HG03432 (cell line): Measurements from ENCODE around the gene LRP1B.
A peak's percentile ranks its signal among the peaks of the same experiment; 100 is the strongest.

ENCODE experiments used
- ATAC-seq: cut with Tn5 transposase; IDR thresholded peaks from one replicate; pipeline ENCODE4 v1.9.1; 2021; ENCODE audit warnings: mild to moderate bottlenecking, moderate library complexity; ENCODE audit not compliant: unreplicated experiment

Gene LRP1B

GRCh38 chr2:140880573-140880972 lies 1250.2 kb downstream of the LRP1B start:
- no peak for ATAC-seq

- ATAC-seq, result no peak
Observed at GRCh38 chr2:140876015-140876414, 1254.8 kb downstream of the LRP1B start.

GRCh38 chr2:140873915-140874531 lies 1256.8 kb downstream of the LRP1B start:
- no peak for ATAC-seq

GRCh38 chr2:140869925-140870324 lies 1260.9 kb downstream of the LRP1B start:
- no peak for ATAC-seq

- ATAC-seq, result no peak
Observed at GRCh38 chr2:140869107-140869506, 1261.7 kb downstream of the LRP1B start.

- ATAC-seq, result no peak
Observed at GRCh38 chr2:140865837-140866236, 1265.0 kb downstream of the LRP1B start.

- ATAC-seq, result peak; percentile 86
Observed at GRCh38 chr2:140863713-140864112, 1267.1 kb downstream of the LRP1B start.

- ATAC-seq, result no peak
Observed at GRCh38 chr2:140862181-140862580, 1268.6 kb downstream of the LRP1B start.

- no peak for ATAC-seq
Observed at GRCh38 chr2:140861666-140862065, 1269.2 kb downstream of the LRP1B start.

GRCh38 chr2:140855471-140855870 lies 1275.3 kb downstream of the LRP1B start:
- ATAC-seq, result no peak

GRCh38 chr2:140851258-140851981 lies 1279.4 kb downstream of the LRP1B start:
- ATAC-seq, result no peak

- ATAC-seq, result no peak
Observed at GRCh38 chr2:140843186-140843585, 1287.6 kb downstream of the LRP1B start.

GRCh38 chr2:140842110-140842509 lies 1288.7 kb downstream of the LRP1B start:
- ATAC-seq, result no peak

GRCh38 chr2:140841141-140841540 lies 1289.7 kb downstream of the LRP1B start:
- ATAC-seq, result no peak

- no peak for ATAC-seq
Observed at GRCh38 chr2:140836826-140837225, 1294.0 kb downstream of the LRP1B start.

- ATAC-seq, result peak; percentile 52
Observed at GRCh38 chr2:140835079-140835478, 1295.7 kb downstream of the LRP1B start.

GRCh38 chr2:140814141-140814540 lies 1316.7 kb downstream of the LRP1B start:
- ATAC-seq, result no peak

- ATAC-seq, result peak; percentile 91
Observed at GRCh38 chr2:140808820-140809219, 1322.0 kb downstream of the LRP1B start.

- no peak for ATAC-seq
Observed at GRCh38 chr2:140808211-140808610, 1322.6 kb downstream of the LRP1B start.

GRCh38 chr2:140804700-140805260 lies 1326.0 kb downstream of the LRP1B start:
- no peak for ATAC-seq

- no peak for ATAC-seq
Observed at GRCh38 chr2:140801311-140801710, 1329.5 kb downstream of the LRP1B start.

GRCh38 chr2:140797718-140798117 lies 1333.1 kb downstream of the LRP1B start:
- peak; percentile 97 for ATAC-seq
